BLaER1 (cell line): ENCODE measurements around the gene CALCA.

ENCODE experiments used
- H3K27ac ChIP-seq: shearing (Covaris generic); formaldehyde crosslinking; 2 replicates; pipeline ENCODE4 v1.8.1; 2022
- H3K27me3 ChIP-seq: shearing (Covaris generic); formaldehyde crosslinking; 2 replicates; pipeline ENCODE4 v1.8.1; 2022
- H3K36me3 ChIP-seq: shearing (Covaris generic); formaldehyde crosslinking; 2 replicates; pipeline ENCODE4 v1.8.1; 2022
- H3K4me1 ChIP-seq: shearing (Covaris generic); formaldehyde crosslinking; 2 replicates; pipeline ENCODE4 v1.8.1; 2022
- H3K4me2 ChIP-seq: shearing (Covaris generic); formaldehyde crosslinking; 2 replicates; pipeline ENCODE4 v1.8.1; 2022
- H3K4me3 ChIP-seq: shearing (Covaris generic); formaldehyde crosslinking; 2 replicates; pipeline ENCODE4 v1.8.1; 2022
- H3K9ac ChIP-seq: shearing (Covaris generic); formaldehyde crosslinking; 2 replicates; pipeline ENCODE4 v1.8.1; 2022
- H3K9me3 ChIP-seq: shearing (Covaris generic); formaldehyde crosslinking; 2 replicates; pipeline ENCODE4 v1.8.1; 2022
- H4K20me1 ChIP-seq: shearing (Covaris generic); formaldehyde crosslinking; 2 replicates; pipeline ENCODE4 v1.8.1; 2022
- Cebpa-rat ChIP-seq: shearing (Covaris generic); IDR thresholded peaks from 2 replicates; pipeline ENCODE4 v1.8.1; 2022

CALCA gene

GRCh38 chr11:14975252-14975587 lies 3.1 kb upstream of the CALCA start:
- Histone ChIP-seq H4K20me1 (no peaks in the 10 kb centered on the region), H3K9ac (no peak overlapping the region), H3K4me2 (no peak overlapping the region), H3K36me3 (no peaks in the 10 kb centered on the region), H3K27ac (no peak overlapping the region), H3K4me3 (no peak overlapping the region), H3K9me3 (peaks cover 38% of the 10 kb centered on the region), H3K4me1 (peaks cover 7% of the 10 kb centered on the region; the same call in 1 of the 2 replicates), H3K27me3 (peaks cover 58% of the 10 kb centered on the region)
- no peak for TF ChIP-seq Cebpa-rat

DNA sequence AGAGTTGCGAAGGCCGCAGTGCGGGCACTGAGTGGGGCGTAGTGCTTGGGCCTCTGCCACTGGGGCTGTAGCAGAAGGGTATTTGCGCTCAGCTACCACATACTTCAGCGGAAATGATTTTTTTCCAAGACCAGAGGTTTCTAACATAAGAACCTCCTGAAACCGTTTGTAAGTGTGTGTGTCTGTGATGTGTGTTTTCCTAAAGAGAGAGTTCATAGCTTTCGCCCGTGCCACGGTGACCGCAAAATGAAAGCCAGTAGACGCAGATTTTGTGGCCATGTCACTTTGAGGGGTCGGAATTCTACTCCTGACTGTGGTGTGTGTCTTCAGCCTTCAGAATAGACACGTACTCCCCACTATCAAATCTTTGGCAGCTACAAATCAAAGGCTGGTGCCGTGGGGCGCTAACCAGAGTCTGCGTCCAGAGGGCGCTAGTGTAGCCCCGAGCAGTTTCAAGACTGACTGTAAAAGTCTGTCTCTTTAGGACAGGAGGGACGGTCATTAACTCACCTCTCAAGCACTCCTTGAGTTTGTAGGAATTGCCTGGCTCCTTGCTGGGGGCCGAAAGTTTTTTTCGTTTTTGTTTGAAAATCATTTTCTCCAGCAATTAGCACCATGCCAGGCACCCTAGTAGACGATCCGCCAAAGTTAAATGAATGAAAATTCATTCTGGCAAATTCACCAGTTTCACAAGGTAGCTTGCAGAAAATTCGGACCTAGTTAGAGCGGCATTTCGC lies 2.5 kb upstream of the CALCA start:
- H3K27me3 ChIP-seq = peaks cover 58% of the 10 kb centered on the region
- H3K9me3 ChIP-seq = peaks cover 38% of the 10 kb centered on the region
- no peak overlapping the region for H3K9ac ChIP-seq
- no peaks in the 10 kb centered on the region for H3K36me3 ChIP-seq
- no peak for TF ChIP-seq Cebpa-rat
- H3K4me3 ChIP-seq = peak overlapping the region; percentile 7; the same call in 1 of the 2 replicates
- H4K20me1 ChIP-seq = no peaks in the 10 kb centered on the region
- no peak overlapping the region for H3K27ac ChIP-seq
- no peak overlapping the region for H3K4me2 ChIP-seq
- peaks cover 7% of the 10 kb centered on the region; the same call in 1 of the 2 replicates for H3K4me1 ChIP-seq

GRCh38 chr11:14973621-14974514 lies 1.7 kb upstream of the CALCA start:
- H3K27me3 ChIP-seq = peaks cover 58% of the 10 kb centered on the region
- H4K20me1 ChIP-seq = no peaks in the 10 kb centered on the region
- peak overlapping the region; percentile 45 for H3K4me2 ChIP-seq
- no peak for TF ChIP-seq Cebpa-rat
- H3K27ac ChIP-seq = no peak overlapping the region
- H3K9me3 ChIP-seq = peaks cover 38% of the 10 kb centered on the region
- H3K9ac ChIP-seq = no peak overlapping the region
- H3K36me3 ChIP-seq = no peaks in the 10 kb centered on the region
- H3K4me1 ChIP-seq = peaks cover 9% of the 10 kb centered on the region
- peak overlapping the region; percentile 7; the same call in 1 of the 2 replicates for H3K4me3 ChIP-seq

DNA sequence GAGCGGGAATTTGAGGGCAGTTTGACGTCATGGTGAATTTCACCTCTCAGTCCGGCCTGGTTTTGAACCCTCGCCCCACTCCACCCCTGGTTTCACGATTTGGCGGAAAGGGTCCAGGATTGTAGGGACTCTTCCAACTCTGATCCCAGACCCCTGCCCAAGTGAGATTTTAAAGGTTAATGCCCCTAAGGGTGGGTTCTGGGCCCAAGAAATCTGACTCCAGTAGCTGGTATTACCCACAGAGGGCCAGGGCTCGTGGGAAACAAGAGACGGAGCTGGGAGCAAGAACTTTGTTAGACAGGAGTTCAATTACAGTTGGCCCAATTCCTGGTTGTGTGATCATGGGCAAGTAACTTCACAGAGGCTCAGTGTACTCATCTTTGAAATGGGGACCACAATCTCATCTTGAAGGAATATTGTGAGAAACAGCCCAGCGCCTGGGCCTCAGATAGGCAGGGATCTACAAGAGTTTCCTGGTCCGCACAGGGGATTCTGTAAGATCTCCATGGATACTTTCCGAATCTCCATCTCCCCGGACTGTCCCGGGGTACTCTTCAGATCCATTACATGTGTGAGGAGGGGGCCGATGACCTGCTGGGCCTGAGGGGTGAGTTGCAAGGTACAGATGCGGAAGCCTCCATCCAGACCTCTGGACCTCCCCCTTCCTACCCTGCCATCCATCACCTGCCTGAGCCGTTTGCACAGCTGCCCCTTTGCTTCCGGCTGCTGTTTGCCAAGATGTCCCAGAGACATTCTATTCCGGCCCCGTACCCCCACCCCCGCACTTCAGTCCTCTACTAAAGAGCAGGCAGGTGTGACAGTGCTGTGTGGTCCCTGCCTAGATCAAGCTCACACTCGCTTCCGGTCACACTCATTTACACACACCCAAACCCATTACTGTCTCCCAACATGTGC lies 687 bp upstream of the CALCA start:
- Histone ChIP-seq H4K20me1 (no peaks in the 10 kb centered on the region), H3K4me1 (peaks cover 19% of the 10 kb centered on the region), H3K9ac (no peak overlapping the region), H3K4me3 (peak overlapping the region; percentile 7; the same call in 1 of the 2 replicates), H3K9me3 (peaks cover 38% of the 10 kb centered on the region), H3K36me3 (no peaks in the 10 kb centered on the region), H3K27ac (no peak overlapping the region), H3K4me2 (peak overlapping the region; percentile 45), H3K27me3 (peaks cover 58% of the 10 kb centered on the region)
- TF ChIP-seq Cebpa-rat = no peak

DNA sequence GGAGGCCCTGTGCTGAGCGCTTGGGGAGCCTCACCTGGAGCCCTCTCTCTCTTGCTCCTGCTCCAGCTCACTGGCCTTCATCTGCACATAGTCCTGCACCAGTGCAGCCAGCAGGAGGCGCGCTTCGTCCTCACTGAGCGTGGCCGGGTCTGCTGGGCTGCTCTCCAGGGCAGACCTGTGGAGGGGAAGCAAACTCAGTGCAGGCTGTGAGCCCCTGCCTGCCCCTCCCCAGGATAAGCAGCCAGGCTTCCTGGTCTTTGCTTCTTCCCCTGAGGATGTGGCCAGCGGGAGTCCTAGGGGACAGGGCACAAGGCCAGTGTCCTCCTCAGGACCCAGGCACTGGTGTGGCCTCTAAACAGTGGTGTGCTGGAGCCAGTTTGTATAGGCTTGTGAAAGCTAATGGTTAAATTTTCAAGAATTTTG lies 2.2 kb downstream of the CALCA start:
- no peak overlapping the region for H3K9ac ChIP-seq
- H3K4me1 ChIP-seq = peaks cover 24% of the 10 kb centered on the region
- H4K20me1 ChIP-seq = no peaks in the 10 kb centered on the region
- peaks cover 33% of the 10 kb centered on the region for H3K9me3 ChIP-seq
- H3K4me3 ChIP-seq = no peak overlapping the region
- H3K27me3 ChIP-seq = peaks cover 43% of the 10 kb centered on the region
- no peak overlapping the region for H3K4me2 ChIP-seq
- H3K27ac ChIP-seq = no peak overlapping the region
- no peaks in the 10 kb centered on the region for H3K36me3 ChIP-seq
- TF ChIP-seq Cebpa-rat = no peak

DNA sequence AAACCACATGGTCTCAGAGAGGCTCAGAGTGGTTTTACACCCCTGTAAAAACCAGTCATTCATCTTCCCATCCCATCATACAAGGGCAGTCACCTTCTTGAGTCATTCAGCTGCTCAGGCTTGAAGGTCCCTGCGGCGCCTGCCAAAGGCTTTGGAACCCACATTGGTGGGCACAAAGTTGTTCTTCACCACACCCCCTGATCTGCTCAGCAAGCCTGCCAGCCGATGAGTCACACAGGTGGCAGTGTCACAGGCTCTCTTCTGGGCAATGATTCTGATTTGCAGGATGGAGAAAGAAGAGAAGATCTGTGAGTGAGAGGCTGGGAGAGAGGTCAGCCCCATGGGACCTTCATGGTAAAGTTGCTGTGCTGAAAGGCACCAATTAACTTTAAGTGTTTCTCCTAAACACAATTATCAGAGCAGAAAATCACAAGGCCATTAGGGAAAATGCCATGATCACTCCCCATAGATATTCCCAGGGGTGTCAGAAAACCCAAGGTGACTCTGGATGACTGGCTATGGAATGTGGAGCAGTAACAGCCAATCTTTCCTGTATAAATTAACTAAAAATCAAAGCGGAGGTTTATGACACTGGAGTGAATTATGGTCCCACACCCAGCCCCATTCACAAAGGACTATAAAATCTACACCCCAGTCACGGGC lies 4.4 kb downstream of the CALCA start:
- peak overlapping the region; percentile 48; the same call in 1 of the 2 replicates for H3K4me2 ChIP-seq
- H3K9me3 ChIP-seq = peaks cover 11% of the 10 kb centered on the region
- H3K27me3 ChIP-seq = peaks cover 21% of the 10 kb centered on the region
- H3K27ac ChIP-seq = no peak overlapping the region
- no peaks in the 10 kb centered on the region for H4K20me1 ChIP-seq
- H3K4me3 ChIP-seq = no peak overlapping the region
- peaks cover 17% of the 10 kb centered on the region for H3K4me1 ChIP-seq
- H3K9ac ChIP-seq = no peak overlapping the region
- no peak for TF ChIP-seq Cebpa-rat
- no peaks in the 10 kb centered on the region for H3K36me3 ChIP-seq

DNA sequence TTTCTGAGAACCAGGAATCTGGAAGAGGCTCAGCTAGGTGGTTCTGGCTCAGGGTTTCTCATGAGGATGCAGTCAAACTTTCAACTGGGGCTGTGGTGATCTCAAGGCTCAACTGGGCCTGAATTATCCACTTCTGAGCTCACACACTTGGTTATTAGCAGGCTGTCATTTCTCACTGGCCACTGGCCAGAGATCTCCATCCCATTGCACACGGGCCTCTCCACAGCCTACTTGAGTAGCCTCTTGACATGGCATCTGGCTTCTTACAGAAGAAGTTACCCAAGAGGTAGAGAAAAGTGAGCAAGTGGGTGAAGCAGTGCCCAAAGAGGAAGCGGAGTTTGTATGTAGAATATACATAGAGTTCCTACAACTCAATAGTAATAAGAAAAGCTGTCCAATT lies 16.0 kb downstream of the CALCA start:
- TF ChIP-seq Cebpa-rat = no peak

DNA sequence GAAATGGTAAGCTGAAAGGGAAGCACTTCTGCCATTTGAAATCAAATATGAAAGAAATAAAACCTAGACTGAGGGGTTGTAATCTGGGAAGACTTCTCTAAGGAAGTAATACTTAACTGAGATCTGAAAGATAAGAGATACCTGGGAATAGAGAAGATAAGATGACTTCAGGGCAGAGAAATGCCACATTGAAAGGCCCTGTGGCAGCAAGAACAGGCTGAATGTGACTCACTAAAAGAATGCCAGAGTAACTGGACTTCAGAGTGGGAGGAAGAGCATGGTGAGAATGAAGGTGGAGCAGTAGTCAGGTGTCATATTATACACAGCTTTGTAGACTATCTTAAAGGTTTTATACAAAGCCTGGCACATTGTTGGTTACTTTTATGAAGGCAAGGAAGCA lies 17.6 kb downstream of the CALCA start:
- Histone ChIP-seq H3K9me3 (no peaks in the 10 kb centered on the region), H4K20me1 (no peaks in the 10 kb centered on the region), H3K36me3 (no peaks in the 10 kb centered on the region), H3K9ac (no peak overlapping the region), H3K4me2 (no peak overlapping the region), H3K4me3 (no peak overlapping the region), H3K27me3 (no peaks in the 10 kb centered on the region), H3K4me1 (no peaks in the 10 kb centered on the region), H3K27ac (no peak overlapping the region)
- no peak for TF ChIP-seq Cebpa-rat

More for the DNA sequence above, 16.0 kb downstream of the CALCA start:
- Histone ChIP-seq H3K4me3 (no peak overlapping the region), H3K36me3 (no peaks in the 10 kb centered on the region), H4K20me1 (no peaks in the 10 kb centered on the region), H3K9me3 (no peaks in the 10 kb centered on the region), H3K27ac (no peak overlapping the region), H3K4me2 (no peak overlapping the region), H3K27me3 (no peaks in the 10 kb centered on the region), H3K4me1 (no peaks in the 10 kb centered on the region), H3K9ac (no peak overlapping the region)

GRCh38 chr11:14953904-14954303 lies 18.2 kb downstream of the CALCA start:
- Histone ChIP-seq H3K4me3 (no peak overlapping the region), H3K27ac (no peak overlapping the region), H3K9ac (no peak overlapping the region), H4K20me1 (no peaks in the 10 kb centered on the region), H3K4me1 (no peaks in the 10 kb centered on the region), H3K4me2 (no peak overlapping the region), H3K36me3 (no peaks in the 10 kb centered on the region), H3K27me3 (no peaks in the 10 kb centered on the region), H3K9me3 (no peaks in the 10 kb centered on the region)
- no peak for TF ChIP-seq Cebpa-rat
